ENCODE data around the gene REV3L. TPM values are rescaled to one million over a fixed set of nuclear protein-coding genes. Genes with fewer than 3 reads are reported as not detected.

REV3L gene
- total and polyA plus RNA-seq, 9 of the 15 experiments (the other 6 are each of a cell fraction or from before 2014, with no cell fraction given): 5.5 to 24.4 (median 14.4) TPM

GRCh38 chr6:111437573-111437972, 45.4 kb downstream of the REV3L start (continued):
- TF ChIP-seq ATF3 (IDR thresholded peaks at IDR 0.05) (no peak), ATF3 (CRISPR knock-in tag; conservative IDR thresholded peaks at IDR 0.05) (no peak), HLTF (IDR thresholded peaks at IDR 0.05) (no peak), NR2C2 (CRISPR knock-in tag; IDR thresholded peaks at IDR 0.05) (no peak), NR2C2 (tag; IDR thresholded peaks at IDR 0.05) (no peak), GTF3C2 (IDR thresholded peaks at IDR 0.05; ENCODE audit: borderline replicate concordance, extremely low read depth, insufficient read length) (no peak)
- TF ChIP-seq, protein P1, sequence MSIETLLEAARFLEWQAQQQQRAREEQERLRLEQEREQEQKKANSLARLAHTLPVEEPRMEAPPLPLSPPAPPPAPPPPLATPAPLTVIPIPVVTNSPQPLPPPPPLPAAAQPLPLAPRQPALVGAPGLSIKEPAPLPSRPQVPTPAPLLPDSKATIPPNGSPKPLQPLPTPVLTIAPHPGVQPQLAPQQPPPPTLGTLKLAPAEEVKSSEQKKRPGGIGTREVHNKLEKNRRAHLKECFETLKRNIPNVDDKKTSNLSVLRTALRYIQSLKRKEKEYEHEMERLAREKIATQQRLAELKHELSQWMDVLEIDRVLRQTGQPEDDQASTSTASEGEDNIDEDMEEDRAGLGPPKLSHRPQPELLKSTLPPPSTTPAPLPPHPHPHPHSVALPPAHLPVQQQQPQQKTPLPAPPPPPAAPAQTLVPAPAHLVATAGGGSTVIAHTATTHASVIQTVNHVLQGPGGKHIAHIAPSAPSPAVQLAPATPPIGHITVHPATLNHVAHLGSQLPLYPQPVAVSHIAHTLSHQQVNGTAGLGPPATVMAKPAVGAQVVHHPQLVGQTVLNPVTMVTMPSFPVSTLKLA (conservative IDR thresholded peaks at IDR 0.05): no peak
